HG03025 (cell line): ENCODE results near the gene PACS1.

Source experiments
- ATAC-seq: cut with Tn5 transposase; IDR thresholded peaks from one replicate; pipeline ENCODE4 v1.9.1; 2021; ENCODE audit warnings: mild to moderate bottlenecking, moderate library complexity; ENCODE audit not compliant: unreplicated experiment, low FRiP score

PACS1 gene

DNA sequence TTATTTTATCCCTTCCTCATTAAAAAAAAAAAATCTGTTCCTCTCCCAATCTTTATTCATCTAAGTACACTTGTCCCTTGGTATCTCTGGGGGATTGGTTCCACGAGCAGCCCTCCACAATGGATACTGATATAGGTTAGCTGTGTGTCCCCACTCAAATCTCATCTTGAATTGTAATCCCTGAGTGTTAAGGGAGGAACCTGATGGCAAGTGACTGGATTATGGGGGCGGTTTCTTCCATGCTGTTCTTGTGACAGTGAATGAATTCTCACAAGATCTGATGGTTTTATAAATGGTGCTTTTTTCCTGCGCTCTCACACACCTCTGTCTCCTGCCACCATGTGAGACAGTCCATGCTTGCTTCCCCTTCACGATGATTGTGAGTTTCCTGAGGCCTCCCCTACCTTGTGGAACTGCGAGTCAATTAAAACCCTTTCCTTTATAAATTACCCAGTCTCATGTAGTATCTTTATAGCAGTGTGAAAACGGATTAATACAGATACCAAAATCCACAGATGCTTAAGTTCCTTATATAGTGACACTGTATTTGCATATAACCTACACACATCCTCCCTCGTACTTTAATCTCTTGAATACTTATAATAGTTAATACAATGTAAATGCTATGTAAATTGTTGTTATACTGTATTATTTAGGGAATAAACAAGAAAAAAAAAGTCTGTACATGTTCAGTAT, 62.0 kb downstream of the PACS1 start:
- no peak for ATAC-seq

GRCh38 chr11:66133216-66133775, 63.2 kb downstream of the PACS1 start:
- ATAC-seq: no peak

- ATAC-seq: no peak
These were observed 66.7 kb downstream of the PACS1 start for GRCh38 chr11:66136752-66137123.

GRCh38 chr11:66139817-66140404, 69.8 kb downstream of the PACS1 start:
- ATAC-seq: no peak

DNA sequence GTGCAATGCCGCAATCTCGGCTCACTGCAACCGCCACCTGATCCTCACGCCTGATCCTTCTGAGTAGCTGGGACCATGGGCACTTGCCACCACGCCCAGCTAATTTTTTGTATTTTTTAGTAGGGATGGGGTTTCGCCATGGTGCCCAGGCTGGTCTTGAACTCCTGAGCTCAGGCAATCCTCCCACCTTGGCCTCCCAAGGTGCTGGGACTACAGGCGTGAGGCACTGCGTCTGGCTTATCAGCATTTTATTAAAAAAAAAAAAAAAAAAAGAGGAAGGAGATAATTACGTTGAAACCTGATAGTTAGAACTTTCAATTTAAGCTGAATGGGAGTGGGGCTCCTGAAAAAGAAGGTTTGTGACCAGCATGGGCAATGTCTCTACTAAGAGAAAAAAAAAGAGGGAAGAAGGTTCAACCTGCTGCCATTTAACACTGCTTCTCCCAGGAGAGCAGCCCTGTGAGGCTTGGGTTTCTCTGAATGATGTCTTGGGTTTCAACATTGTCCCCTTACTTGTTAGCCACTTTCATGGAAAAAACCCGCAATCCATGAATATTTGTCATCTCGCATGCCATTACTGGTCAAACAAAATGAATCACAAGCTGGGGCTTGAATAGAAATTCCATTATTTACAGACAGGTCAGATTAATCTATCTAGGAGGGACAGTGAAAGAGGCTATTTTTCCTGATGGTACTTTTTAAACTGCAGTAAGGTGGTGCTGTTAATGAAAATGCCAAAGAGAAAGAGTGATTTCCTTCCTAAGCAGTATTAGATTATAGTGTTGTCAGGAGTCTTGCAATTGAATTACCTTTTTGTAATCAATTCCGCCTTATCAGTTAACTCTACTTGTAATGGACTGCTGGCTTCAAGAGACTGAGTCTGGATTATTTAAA, 72.5 kb downstream of the PACS1 start:
- ATAC-seq: no peak

GRCh38 chr11:66143264-66143566, 73.1 kb downstream of the PACS1 start:
- no peak for ATAC-seq

DNA sequence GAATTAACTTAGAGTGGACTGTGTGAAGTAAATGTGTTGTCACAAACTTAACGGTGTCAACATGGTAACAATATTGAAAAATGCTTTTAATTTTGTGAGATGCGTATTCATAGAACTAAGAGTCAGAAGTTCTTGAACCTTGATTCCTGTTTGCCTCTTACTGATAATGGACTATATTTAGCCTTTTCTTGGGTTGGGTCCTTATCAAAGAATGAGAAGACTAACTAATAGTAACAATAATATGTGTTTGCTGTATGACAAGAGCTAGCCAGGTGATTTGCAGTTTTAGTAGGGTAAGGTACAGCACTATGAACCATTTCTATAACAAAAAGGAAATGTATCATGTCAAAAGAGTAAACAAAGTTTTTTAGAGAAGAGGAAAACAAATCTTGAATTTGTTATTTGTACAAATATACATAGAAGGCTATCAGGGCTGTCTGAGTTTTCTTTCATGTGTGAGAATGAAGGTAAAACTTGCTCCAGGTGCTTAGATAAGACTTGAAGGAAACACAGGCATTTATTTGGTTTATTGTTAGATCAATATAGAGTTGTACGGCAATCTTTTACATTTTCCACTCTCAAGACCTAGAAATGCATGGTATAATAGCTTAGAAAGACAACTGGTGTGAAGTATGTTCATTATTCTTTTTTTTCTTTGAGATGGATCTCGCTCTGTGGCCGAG, 74.1 kb downstream of the PACS1 start:
- no peak for ATAC-seq

- no peak for ATAC-seq
These were observed 76.0 kb downstream of the PACS1 start for GRCh38 chr11:66146074-66146473.

GRCh38 chr11:66146940-66147339, 76.9 kb downstream of the PACS1 start:
- ATAC-seq: no peak

DNA sequence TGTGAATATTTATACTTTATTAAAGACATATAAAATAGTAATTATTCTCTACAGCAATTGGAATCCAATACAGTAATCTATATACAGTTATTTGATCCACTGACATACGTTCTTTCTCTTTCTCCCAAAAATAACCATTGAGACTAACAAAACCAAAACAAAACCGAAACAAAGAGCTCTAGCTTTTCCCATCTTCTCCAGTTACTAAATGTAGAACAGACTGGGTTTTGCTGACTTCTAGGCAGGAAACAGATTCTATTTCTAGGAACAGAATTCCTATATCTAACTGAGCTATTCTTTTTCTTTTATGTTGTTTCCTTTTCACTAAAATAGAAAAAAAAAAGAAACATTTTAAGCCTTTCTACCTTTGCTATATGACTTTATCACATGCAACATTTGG, 80.1 kb downstream of the PACS1 start:
- no peak for ATAC-seq

- no peak for ATAC-seq
These were observed 80.7 kb downstream of the PACS1 start for GRCh38 chr11:66150725-66151124.

DNA sequence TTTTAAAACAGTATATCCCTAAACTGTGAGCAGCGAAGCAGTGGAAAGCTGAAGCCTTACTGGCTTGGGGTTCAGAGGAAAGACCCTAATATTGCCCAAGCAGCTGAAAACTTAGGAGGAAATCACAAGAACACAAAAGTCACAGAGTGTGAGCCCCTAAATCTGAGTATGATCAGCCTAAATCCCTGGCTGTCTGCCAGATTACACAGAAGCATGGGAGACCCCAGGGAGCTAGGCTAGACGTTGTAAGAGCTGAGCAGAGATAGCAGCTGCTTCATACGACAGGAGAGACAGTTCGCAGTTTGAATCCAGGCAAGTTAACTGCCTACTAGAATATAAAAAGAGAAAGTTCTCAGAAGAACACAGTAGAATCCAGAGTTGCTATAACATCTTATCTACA, 81.2 kb downstream of the PACS1 start:
- no peak for ATAC-seq

- ATAC-seq: no peak
These were observed 84.0 kb downstream of the PACS1 start for GRCh38 chr11:66154109-66154508.

DNA sequence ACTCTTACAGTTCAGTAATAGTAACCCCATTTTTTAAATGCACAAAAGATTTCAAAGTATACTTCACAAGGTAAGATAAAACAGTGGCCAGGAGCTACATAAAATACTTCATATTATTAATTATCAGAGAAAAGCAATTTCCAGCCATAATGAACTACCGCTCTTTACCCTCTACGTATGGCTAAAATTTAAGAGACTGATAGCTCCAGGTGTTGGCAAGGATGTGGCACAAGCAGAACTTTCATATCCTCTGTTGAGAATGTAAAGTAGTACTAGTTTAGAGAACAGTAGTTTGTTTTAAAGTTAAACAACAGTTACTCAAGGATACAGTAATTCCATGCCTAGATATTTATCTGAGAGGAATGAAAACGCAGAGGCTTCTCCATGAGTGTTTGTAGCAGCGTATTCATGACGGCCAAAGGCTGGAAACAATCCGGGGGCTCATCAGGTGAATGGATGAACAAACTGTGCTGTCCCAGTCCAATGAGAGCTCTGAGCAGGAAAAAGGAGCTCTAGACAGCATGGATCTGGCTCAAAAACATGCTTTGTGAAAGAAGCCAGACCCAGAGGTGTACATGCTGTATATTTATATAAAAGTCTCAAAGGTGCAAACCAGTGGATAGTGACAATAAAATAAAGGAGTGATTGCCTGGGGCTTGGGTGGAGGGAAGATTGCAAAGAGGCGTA, 85.5 kb downstream of the PACS1 start:
- ATAC-seq: no peak

DNA sequence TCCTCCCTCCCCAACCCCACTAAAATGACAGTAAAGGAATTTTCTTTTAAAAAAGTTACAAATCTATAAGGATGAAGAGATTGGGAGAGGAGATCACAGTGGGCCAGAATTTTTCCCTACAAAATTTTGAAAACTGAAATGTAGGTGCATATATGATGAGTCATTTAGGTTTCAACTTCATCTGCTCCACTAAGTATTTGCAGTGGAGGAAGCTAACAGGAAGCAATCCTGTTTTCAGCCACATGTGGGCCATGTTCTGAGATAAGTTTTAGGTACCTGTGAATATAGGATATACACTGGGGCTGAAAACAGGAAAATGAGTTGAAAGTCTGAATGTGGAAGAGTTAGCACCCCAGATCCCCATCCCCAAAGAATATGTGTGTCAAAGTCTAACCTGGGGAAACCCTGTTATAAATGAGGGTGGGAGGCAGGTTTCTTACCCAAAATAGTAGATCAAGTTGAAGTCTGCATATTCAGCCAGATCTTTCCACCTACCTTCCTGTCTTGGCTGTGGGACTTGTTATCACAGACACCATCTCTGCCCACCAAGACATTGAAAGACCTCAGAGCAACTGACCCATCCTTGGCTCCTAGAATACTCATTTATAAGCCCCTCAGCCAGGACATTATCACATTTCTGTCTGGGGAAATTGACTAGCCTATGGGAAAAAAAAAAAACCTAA, 87.3 kb downstream of the PACS1 start:
- ATAC-seq: no peak

DNA sequence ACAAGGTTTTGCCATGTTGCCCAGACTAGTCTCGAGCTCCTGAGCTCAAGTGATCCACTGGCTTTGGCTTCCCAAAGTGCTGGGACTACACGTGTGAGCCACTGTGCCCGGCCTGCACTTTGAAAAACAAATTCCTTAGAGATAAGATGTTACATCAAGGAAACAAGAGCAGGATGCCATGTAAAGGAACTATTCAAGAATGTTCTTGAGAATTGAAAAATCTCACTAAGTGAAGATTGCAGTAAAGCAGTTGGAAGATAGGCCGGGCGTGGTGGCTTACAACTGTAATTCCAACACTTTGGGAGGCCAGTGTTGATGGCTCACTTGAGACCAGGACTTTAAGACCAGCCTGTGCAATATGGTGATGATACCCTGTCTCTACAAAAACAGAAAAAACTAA, 88.1 kb downstream of the PACS1 start:
- no peak for ATAC-seq

- ATAC-seq: no peak
These were observed 89.4 kb downstream of the PACS1 start for GRCh38 chr11:66159324-66159984.

- no peak for ATAC-seq
These were observed 90.6 kb downstream of the PACS1 start for GRCh38 chr11:66160709-66161108.

- no peak for ATAC-seq
These were observed 98.2 kb downstream of the PACS1 start for GRCh38 chr11:66168289-66168688.
